Measurements from ENCODE around the gene ABCD4.

The ABCD4 gene

GRCh38 chr14:74324931-74325361 is 22.2 kb upstream of the ABCD4 start:
- TF ChIP-seq, protein P1, sequence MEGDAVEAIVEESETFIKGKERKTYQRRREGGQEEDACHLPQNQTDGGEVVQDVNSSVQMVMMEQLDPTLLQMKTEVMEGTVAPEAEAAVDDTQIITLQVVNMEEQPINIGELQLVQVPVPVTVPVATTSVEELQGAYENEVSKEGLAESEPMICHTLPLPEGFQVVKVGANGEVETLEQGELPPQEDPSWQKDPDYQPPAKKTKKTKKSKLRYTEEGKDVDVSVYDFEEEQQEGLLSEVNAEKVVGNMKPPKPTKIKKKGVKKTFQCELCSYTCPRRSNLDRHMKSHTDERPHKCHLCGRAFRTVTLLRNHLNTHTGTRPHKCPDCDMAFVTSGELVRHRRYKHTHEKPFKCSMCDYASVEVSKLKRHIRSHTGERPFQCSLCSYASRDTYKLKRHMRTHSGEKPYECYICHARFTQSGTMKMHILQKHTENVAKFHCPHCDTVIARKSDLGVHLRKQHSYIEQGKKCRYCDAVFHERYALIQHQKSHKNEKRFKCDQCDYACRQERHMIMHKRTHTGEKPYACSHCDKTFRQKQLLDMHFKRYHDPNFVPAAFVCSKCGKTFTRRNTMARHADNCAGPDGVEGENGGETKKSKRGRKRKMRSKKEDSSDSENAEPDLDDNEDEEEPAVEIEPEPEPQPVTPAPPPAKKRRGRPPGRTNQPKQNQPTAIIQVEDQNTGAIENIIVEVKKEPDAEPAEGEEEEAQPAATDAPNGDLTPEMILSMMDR (IDR thresholded peaks at IDR 0.05; ENCODE audit: borderline replicate concordance, insufficient read depth, low read depth, low read length), result peak; percentile 41; the same call in 1 of the 2 replicates
- H3K4me3 ChIP-seq (ENCODE audit: low read depth, low read length), result no peak overlapping the region

DNA sequence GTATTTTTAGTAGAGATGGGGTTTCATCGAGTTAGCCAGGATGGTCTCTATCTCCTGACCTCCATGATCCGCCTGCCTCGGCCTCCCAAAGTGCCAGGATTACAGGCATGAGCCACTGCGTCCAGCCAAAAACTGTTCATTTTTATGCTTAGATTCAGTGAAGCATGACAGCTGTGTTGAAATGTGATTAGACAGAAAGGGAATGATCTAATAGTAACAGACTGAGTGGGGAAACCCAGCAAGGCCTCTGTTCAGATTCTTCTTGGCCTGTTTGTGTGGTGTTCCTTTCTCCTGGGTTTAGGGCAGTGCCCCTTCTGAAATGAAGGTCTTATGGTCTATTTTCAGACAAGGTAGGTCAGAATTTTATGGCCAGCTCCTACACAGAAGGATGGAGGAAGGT is 11.8 kb upstream of the ABCD4 start:
- H3K4me3 ChIP-seq (ENCODE audit: low read depth, low read length), result no peak overlapping the region
- TF ChIP-seq, protein P1 (IDR thresholded peaks at IDR 0.05; ENCODE audit: borderline replicate concordance, insufficient read depth, low read depth, low read length), result no peak

DNA sequence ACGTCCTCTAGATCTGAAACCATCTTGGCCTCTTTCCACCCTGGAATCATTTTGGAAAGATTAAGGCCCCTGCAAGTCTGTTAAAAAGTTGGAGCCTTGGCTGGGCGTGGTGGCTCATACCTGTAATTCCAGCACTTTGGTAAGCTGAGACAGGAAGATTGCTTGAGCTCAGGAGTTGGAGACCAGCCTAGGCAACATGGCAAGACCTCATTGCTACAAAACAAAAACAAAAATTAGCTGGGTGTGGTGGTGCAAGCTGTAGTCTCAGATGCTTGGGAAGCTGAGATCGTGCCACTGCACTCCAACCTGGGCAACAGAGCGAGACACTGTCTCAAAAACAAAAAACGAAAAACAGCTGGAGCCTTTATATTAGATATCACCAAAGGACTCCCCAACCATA is 10.9 kb upstream of the ABCD4 start:
- TF ChIP-seq, protein P1 (IDR thresholded peaks at IDR 0.05; ENCODE audit: borderline replicate concordance, insufficient read depth, low read depth, low read length), result no peak

DNA sequence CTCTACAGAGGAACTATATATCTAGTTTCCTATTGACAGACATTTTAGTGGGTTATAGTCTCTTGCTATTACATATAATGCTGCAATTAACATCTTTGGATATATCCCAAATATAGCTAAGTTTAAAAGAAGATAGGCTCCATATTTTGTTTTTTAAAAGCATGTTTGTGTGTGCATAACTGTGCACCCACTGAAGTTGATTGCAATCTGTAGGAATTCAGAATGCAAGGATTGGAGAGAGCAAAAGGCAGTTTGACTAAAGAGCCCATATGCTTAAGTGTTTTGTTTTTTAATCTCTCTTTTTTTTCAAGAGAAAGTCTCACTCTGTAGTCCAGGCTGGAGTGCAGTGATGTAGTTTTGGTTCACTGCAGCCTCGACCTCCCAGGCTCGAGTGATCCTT is 9.4 kb upstream of the ABCD4 start:
- H3K4me3 ChIP-seq (ENCODE audit: low read depth, low read length), result no peak overlapping the region
- TF ChIP-seq, protein P1 (IDR thresholded peaks at IDR 0.05; ENCODE audit: borderline replicate concordance, insufficient read depth, low read depth, low read length), result no peak

More for the DNA sequence above, 10.9 kb upstream of the ABCD4 start:
- H3K4me3 ChIP-seq (ENCODE audit: low read depth, low read length), result no peak overlapping the region

DNA sequence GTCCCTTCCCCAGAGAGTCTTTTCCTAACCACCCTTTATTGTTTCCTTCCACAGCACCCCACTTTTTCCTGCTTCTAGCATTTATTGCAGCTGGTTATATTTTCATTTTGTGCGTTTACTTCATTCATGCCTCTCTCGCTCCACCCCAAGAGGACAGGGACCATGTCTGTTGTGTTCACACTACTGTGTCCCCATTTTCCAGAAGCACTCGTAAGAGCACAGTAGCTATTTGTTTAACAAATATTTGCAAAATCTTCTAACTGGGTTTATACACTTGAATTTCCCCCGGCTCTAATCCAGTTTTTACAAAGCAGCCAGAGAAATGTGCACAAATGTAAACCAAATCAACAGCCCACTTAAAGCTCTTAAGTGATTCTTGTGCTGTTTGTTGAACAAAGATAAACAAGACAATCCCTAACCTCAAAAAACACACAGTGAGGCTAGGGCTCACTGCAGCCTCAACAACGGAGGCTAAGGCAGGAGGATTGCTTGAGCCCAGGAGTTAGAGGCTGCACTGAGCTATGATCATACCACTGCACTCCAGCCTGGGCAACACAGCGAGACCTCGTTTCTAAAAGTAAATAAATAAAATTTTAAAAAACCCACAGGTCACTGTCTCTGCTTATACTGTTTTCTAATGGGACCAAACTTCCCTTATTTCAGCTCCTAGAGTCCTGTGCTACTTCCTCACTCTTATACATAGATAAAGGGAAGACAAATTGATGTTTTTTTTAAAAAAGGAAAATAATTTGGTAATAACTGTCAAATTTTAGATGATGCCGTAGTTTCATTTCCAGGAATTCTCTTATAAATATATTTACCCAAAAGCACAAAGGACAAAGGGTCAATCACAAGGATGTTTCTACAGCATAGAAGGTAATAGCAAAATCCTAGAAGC is 6.6 kb upstream of the ABCD4 start:
- TF ChIP-seq, protein P1 (IDR thresholded peaks at IDR 0.05; ENCODE audit: borderline replicate concordance, insufficient read depth, low read depth, low read length), result no peak
- H3K4me3 ChIP-seq (ENCODE audit: low read depth, low read length), result no peak overlapping the region

DNA sequence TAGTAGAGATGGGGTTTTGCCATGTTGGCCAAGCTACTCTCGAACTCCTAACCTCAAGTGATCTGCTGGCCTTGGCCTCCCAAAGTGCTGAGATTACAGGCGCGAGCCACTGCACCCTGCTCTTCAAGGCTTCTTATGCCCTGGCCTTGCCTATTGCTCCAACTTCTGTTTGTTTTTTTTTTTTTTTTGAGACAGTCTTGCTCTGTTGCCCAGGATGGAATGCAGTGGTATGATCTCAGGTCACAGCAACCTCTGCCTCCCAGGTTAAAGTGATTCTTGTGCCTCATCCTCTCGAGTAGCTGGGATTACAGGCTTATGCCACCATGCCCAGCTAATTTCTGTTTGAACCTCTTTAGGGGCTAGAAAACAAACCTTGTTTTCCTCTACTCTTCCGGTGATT is 6.0 kb upstream of the ABCD4 start:
- no peak overlapping the region for H3K4me3 ChIP-seq (ENCODE audit: low read depth, low read length)
- TF ChIP-seq, protein P1 (IDR thresholded peaks at IDR 0.05; ENCODE audit: borderline replicate concordance, insufficient read depth, low read depth, low read length), result no peak

- TF ChIP-seq, protein P1 (IDR thresholded peaks at IDR 0.05; ENCODE audit: borderline replicate concordance, insufficient read depth, low read depth, low read length), result peak; percentile 41; the same call in 1 of the 2 replicates
- H3K4me3 ChIP-seq (ENCODE audit: low read depth, low read length), result peak overlapping the region; percentile 91
These were observed 544 bp downstream of the ABCD4 start for GRCh38 chr14:74302152-74302628.
